Measurements from ENCODE around the gene FDX2. TPM values are rescaled to one million over a fixed set of nuclear protein-coding genes. Genes with fewer than 3 reads are reported as not detected.

FDX2 gene
- total and polyA plus RNA-seq, 2 of the 13 experiments (the other 11 are each of a cell fraction or from before 2014, with no cell fraction given): 21.0 to 24.7 TPM

GRCh38 chr19:10332965-10333757, 17.3 kb upstream of the FDX2 start, which contains the start of gene RAVER1 (continued):
- 0 out of 2 replicates have a peak, but pooled peaks have one; percentile 40 for TF ChIP-seq RFXANK (CRISPR knock-in tag; IDR thresholded peaks at IDR 0.05)
- TF ChIP-seq ZFYVE20 (CRISPR knock-in tag; IDR thresholded peaks at IDR 0.05; ENCODE audit: borderline replicate concordance, low read depth): no peak
- TF ChIP-seq MLX (CRISPR knock-in tag; IDR thresholded peaks at IDR 0.05): no peak
- no peak for TF ChIP-seq ATF1 (CRISPR knock-in tag; IDR thresholded peaks at IDR 0.05)
- TF ChIP-seq ZNF781 (CRISPR knock-in tag; IDR thresholded peaks at IDR 0.05; ENCODE audit: borderline replicate concordance, not compliant biosample characterization): peak; percentile 86
- peak; percentile 74 for TF ChIP-seq POLR2AphosphoS5 (IDR thresholded peaks at IDR 0.05; ENCODE audit: low read depth, low read length)
- TF ChIP-seq CERS6 (CRISPR knock-in tag; IDR thresholded peaks at IDR 0.05): no peak
- TF ChIP-seq GABPA (IDR thresholded peaks at IDR 0.05; ENCODE audit: low read depth, low read length): peak; percentile 9
- peak; percentile 53; the same call in 1 of the 2 replicates for TF ChIP-seq GABPA (CRISPR knock-in tag; IDR thresholded peaks at IDR 0.05; ENCODE audit: low read depth)
- peak; percentile 85 for TF ChIP-seq GABPB1 (CRISPR knock-in tag; IDR thresholded peaks at IDR 0.05)
- TF ChIP-seq TRAFD1 (CRISPR knock-in tag; IDR thresholded peaks at IDR 0.05; ENCODE audit: borderline replicate concordance): 0 out of 2 replicates have a peak, but pooled peaks have one; percentile 71
- TF ChIP-seq SRSF9 (IDR thresholded peaks at IDR 0.05; ENCODE audit: borderline replicate concordance, insufficient read depth, low read depth, low read length, poor library complexity, severe bottlenecking): no peak
- no peak for TF ChIP-seq JARID2 (CRISPR knock-in tag; IDR thresholded peaks at IDR 0.05; ENCODE audit: insufficient replicate concordance)
- TF ChIP-seq ZNF747 (CRISPR knock-in tag; IDR thresholded peaks at IDR 0.05; ENCODE audit: borderline replicate concordance): no peak
- TF ChIP-seq HCFC1 (IDR thresholded peaks at IDR 0.05; ENCODE audit: low read depth, low read length): no peak
- peak; percentile 99 for TF ChIP-seq PRDM10 (CRISPR knock-in tag; IDR thresholded peaks at IDR 0.05; ENCODE audit: low read depth)
- peak; percentile 76 for TF ChIP-seq PATZ1 (CRISPR knock-in tag; IDR thresholded peaks at IDR 0.05)
- TF ChIP-seq NR1H2 (CRISPR knock-in tag; IDR thresholded peaks at IDR 0.05; ENCODE audit: borderline replicate concordance, low read depth): peak; percentile 67; the same call in 1 of the 2 replicates
